Keratinocyte (primary cell): ENCODE results near the gene DIO1.

Experiments used
- EZH2 ChIP-seq: IDR thresholded peaks from one replicate; pipeline ENCODE4 v1.6.1; 2012; ENCODE audit warnings: inconsistent platforms, mild to moderate bottlenecking, low read length, moderate library complexity
- TF ChIP-seq, protein P1 (sequence below), 3 experiments: IDR thresholded peaks in 1 of 3; conservative IDR thresholded peaks in 1 of 3; optimal IDR thresholded peaks in 1 of 3; 2 replicates in 2 of 3; 3 replicates in 1 of 3; pipeline versions ENCODE3 to v1.5.1; 2011; ENCODE audit warnings: low read length in 3 of 3, mild to moderate bottlenecking in 3 of 3, moderate library complexity in 2 of 3, control low read depth in 1 of 3, inconsistent platforms in 1 of 3; ENCODE audit not compliant: insufficient read depth in 2 of 3; ENCODE audit errors: extremely low read depth in 1 of 3

DNA sequence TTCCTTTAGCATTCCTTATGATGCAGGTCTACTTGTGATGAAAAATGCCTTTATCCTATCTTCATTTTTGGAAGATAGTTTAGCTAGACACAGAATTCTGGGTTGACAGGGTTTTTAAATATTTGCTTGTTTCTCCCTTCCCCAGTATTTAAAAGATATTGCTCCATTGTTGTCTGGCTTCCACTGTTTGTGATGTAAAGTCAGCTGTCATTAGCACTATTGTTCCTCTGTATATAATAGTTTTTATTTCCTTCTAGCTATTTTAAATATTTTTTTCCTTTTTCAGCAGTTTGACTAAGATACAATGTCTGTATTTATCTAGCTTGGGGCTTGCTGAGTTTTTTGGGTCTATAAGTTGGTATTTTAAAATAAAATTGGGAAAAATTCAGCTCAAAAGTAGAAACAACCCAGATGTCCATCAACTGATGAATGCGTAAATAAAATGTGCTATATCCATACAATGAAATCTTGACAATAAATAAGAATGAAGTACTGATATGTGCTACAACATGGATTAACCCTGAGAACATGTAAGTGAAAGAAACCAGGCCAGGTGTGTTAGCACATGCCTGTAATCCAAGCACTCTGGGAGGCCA, 40.3 kb downstream of the DIO1 start:
- no peak for TF ChIP-seq EZH2
- TF ChIP-seq, protein P1, sequence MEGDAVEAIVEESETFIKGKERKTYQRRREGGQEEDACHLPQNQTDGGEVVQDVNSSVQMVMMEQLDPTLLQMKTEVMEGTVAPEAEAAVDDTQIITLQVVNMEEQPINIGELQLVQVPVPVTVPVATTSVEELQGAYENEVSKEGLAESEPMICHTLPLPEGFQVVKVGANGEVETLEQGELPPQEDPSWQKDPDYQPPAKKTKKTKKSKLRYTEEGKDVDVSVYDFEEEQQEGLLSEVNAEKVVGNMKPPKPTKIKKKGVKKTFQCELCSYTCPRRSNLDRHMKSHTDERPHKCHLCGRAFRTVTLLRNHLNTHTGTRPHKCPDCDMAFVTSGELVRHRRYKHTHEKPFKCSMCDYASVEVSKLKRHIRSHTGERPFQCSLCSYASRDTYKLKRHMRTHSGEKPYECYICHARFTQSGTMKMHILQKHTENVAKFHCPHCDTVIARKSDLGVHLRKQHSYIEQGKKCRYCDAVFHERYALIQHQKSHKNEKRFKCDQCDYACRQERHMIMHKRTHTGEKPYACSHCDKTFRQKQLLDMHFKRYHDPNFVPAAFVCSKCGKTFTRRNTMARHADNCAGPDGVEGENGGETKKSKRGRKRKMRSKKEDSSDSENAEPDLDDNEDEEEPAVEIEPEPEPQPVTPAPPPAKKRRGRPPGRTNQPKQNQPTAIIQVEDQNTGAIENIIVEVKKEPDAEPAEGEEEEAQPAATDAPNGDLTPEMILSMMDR (optimal IDR thresholded peaks at IDR 0.05 in 1 of 3, IDR thresholded peaks at IDR 0.05 in 1 of 3, conservative IDR thresholded peaks at IDR 0.05 in 1 of 3; ENCODE audit: extremely low read depth in 1 of 3, insufficient read depth in 2 of 3, low read length in 3 of 3), result no peak
